ENCODE measurements around the gene PTPRU. TPM values are rescaled to one million over a fixed set of nuclear protein-coding genes. Genes with fewer than 3 reads are reported as not detected.
"Not testable (repeated sequence)": the region's sequence is repeated elsewhere in the genome, so short reads cannot be mapped to it uniquely, and the experiment has no call there.

The PTPRU gene
- total RNA-seq, 6 experiments from 2014 or later: 5.6 to 8.1 (median 7.0) TPM

DNA sequence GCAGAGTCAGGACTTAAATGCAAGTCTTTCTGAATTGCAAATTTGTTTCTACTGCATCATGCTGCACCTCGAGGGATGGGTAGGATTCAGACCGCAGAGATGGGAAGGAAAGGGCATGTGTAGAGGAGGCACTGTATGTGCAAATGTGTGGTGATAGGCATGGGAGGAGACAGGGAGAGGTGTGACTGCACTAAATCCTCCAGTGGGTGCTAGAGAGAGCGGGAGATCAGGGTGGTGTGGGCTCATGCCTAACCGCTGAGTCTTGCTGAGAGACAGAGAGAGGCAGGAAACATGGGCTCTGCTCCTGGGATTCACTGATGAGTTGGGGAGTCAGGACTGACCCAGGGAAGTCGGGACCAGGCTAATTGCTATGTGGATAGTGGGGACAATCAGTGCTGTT, 61.1 kb downstream of the PTPRU start:
- peaks cover 5% of the 10 kb centered on the region; the same call in 1 of the 2 replicates for H3K27me3 Mint-ChIP-seq (ENCODE audit: insufficient read depth)
- peaks cover 5% of the 10 kb centered on the region; the same call in 1 of the 2 replicates for H3K4me1 Mint-ChIP-seq (ENCODE audit: low read depth)
- TF ChIP-seq, protein P1, sequence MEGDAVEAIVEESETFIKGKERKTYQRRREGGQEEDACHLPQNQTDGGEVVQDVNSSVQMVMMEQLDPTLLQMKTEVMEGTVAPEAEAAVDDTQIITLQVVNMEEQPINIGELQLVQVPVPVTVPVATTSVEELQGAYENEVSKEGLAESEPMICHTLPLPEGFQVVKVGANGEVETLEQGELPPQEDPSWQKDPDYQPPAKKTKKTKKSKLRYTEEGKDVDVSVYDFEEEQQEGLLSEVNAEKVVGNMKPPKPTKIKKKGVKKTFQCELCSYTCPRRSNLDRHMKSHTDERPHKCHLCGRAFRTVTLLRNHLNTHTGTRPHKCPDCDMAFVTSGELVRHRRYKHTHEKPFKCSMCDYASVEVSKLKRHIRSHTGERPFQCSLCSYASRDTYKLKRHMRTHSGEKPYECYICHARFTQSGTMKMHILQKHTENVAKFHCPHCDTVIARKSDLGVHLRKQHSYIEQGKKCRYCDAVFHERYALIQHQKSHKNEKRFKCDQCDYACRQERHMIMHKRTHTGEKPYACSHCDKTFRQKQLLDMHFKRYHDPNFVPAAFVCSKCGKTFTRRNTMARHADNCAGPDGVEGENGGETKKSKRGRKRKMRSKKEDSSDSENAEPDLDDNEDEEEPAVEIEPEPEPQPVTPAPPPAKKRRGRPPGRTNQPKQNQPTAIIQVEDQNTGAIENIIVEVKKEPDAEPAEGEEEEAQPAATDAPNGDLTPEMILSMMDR (IDR thresholded peaks at IDR 0.05): no peak
- H3K36me3 Mint-ChIP-seq (ENCODE audit: low read depth): no peaks in the 10 kb centered on the region
- no peak overlapping the region for H3K27ac Mint-ChIP-seq
- no peak overlapping the region for H3K4me3 Mint-ChIP-seq
- no peaks in the 10 kb centered on the region for H3K9me3 Mint-ChIP-seq
- no peak for DNase-seq

DNA sequence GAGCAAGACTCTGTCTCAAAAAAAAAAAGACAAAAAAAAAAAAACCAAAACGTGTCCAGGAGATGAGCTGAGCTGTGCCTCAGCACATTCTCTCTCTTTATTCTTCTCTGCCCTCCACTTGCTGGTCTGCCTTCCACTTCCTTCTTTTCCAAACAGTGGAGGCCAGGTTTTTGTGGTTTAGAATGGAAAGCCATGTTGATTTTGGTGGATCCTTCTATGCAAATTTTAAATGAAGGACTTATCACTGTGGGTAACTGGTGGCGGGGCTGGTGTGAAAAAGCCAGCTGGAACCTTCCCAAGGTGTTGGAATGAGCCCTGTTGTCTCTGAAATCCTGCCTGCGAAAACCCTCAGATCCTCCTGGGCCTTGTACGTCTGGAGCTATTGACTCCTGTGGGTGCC, 61.9 kb downstream of the PTPRU start:
- peaks cover 5% of the 10 kb centered on the region; the same call in 1 of the 2 replicates for H3K27me3 Mint-ChIP-seq (ENCODE audit: insufficient read depth)
- no peak overlapping the region for H3K27ac Mint-ChIP-seq
- H3K36me3 Mint-ChIP-seq (ENCODE audit: low read depth): no peaks in the 10 kb centered on the region
- H3K9me3 Mint-ChIP-seq: no peaks in the 10 kb centered on the region
- no peak overlapping the region for H3K4me3 Mint-ChIP-seq
- TF ChIP-seq, protein P1 (IDR thresholded peaks at IDR 0.05): no peak
- H3K4me1 Mint-ChIP-seq (ENCODE audit: low read depth): peaks cover 5% of the 10 kb centered on the region; the same call in 1 of the 2 replicates
- no peak for DNase-seq

DNA sequence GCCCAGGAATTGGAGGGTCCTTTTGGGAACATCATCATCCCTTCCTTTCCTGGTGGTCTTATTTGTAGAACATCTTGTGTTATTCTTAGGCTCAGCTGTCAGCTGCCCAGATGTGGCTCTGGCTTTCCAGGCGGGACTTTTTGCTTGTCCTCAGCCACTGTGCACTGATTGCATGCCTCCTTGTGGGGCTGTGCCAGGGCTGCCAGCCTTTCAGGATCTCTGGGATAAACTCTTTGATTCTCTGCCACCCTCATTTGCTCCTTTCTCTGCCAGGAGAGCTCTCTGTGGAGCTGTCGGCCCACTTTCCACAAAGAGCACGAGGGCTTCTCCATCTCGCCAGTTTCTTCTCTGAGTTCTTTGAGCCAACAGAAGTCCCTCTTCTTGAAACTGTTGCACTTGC, 63.1 kb downstream of the PTPRU start:
- peaks cover 5% of the 10 kb centered on the region; the same call in 1 of the 2 replicates for H3K27me3 Mint-ChIP-seq (ENCODE audit: insufficient read depth)
- H3K4me3 Mint-ChIP-seq: no peak overlapping the region
- peaks cover 5% of the 10 kb centered on the region; the same call in 1 of the 2 replicates for H3K4me1 Mint-ChIP-seq (ENCODE audit: low read depth)
- H3K9me3 Mint-ChIP-seq: no peaks in the 10 kb centered on the region
- TF ChIP-seq, protein P1 (IDR thresholded peaks at IDR 0.05): no peak
- no peaks in the 10 kb centered on the region for H3K36me3 Mint-ChIP-seq (ENCODE audit: low read depth)
- no peak for DNase-seq
- no peak overlapping the region for H3K27ac Mint-ChIP-seq

DNA sequence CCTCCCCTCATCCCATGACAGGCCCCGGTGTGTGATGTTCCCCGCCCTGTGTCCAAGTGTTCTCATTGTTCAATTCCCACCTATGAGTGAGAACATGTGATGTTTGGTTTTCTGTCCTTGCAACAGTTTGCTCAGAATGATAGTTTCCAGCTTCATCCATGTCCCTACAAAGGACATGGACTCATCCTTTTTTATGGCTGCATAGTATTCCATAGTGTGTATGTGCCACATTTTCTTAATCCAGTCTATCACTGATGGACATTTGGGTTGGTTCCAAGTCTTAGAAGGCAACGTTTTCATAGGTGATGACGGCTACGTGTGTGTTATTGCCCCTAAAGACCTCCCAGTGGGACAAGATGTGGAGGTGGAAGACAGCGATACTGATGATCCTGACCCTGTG, 65.4 kb downstream of the PTPRU start:
- not testable (repeated sequence) for H3K36me3 Mint-ChIP-seq (ENCODE audit: low read depth); H3K27me3 Mint-ChIP-seq (ENCODE audit: insufficient read depth); H3K4me1 Mint-ChIP-seq (ENCODE audit: low read depth); H3K4me3 Mint-ChIP-seq; DNase-seq; H3K9me3 Mint-ChIP-seq; H3K27ac Mint-ChIP-seq

DNA sequence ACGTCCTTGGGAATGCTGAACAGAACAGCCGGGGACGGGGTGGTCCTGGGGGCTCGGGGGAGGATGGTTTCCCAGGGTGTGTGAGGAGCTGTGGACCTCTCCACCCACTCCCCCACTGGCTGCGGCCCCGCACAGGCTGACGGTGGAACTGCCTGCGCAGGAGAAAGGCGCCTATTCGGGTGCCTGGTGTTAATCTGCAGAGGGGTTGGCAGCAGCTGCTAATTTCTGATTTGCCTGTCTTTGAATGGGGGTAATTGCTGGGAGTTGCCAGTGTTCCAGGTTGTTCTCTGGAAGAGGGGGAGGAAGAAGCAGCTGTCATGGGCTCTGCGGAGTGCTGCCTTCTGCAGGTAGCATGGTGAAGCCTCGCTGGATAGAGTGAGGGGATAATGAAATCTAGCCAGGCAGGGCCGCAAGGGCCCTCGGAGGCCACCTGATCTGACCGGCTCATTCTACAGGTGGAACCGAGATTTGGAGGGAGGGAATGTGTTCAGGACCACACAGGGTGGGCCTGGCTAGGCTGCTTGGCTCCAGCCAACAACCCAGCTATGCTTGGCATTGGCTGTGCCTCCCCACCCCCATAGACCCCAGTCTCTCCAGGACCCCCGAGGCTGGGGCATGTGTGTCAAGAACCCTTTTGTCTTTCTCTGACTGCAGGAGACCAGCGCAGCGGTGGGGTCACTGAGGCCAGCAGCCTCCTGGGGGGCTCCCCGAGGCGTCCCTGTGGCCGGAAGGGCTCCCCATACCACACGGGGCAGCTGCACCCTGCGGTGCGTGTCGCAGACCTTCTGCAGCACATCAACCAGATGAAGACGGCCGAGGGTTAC, 67.1 kb downstream of the PTPRU start:
- Mint-ChIP-seq H3K4me3 (no peak overlapping the region), H3K27me3 (ENCODE audit: insufficient read depth) (peaks cover 5% of the 10 kb centered on the region; the same call in 1 of the 2 replicates), H3K4me1 (ENCODE audit: low read depth) (no peaks in the 10 kb centered on the region), H3K9me3 (no peaks in the 10 kb centered on the region), H3K27ac (no peak overlapping the region), H3K36me3 (ENCODE audit: low read depth) (no peaks in the 10 kb centered on the region)
- TF ChIP-seq, protein P1 (IDR thresholded peaks at IDR 0.05): no peak
- DNase-seq: no peak

DNA sequence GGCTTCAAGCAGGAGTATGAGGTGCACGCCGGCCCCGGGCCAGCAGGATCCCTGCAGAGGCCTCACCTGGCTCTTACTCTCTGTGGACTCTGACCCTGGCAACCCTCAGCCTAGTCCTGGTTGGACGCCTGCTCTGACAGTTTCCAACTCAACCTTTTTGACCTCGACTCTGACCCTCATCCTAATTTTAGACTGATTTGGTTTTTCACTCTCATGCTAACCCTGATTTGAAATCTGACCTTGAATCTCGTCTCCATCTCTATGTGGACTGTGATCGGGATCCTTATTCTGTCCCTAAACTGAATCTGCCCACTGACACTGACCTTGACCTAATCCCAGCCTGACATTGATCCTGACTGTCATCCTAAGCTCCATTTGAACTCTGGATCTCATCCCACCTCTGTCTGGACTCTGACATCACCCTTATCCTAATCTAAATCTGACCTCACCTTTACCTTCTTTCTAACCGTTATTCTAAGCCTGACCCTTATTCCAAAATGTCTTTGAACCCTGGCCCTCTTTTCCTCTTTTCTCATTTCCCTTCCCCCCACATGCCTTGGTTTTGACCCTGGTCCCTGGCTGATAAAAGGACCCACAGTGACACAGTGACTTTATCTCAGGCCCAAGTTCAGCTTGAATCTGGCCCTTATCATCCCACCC, 67.8 kb downstream of the PTPRU start:
- Mint-ChIP-seq H3K27ac (no peak overlapping the region), H3K4me3 (no peak overlapping the region), H3K27me3 (ENCODE audit: insufficient read depth) (peaks cover 3% of the 10 kb centered on the region; the same call in 1 of the 2 replicates), H3K36me3 (ENCODE audit: low read depth) (no peaks in the 10 kb centered on the region), H3K9me3 (no peaks in the 10 kb centered on the region), H3K4me1 (ENCODE audit: low read depth) (no peaks in the 10 kb centered on the region)
- DNase-seq: no peak
- TF ChIP-seq, protein P1 (IDR thresholded peaks at IDR 0.05): no peak

Measured in HFFc6 (cell line).